ENCODE measurements around the gene DNAH8.

Gene DNAH8

GRCh38 chr6:39062014-39062740, 347.1 kb downstream of the DNAH8 start:
- no peak for DNase-seq (ENCODE audit: extremely low read depth in 1 of 2, low read depth in 1 of 2)

GRCh38 chr6:39063526-39063925, 348.4 kb downstream of the DNAH8 start:
- no peak for DNase-seq (ENCODE audit: extremely low read depth in 1 of 2, low read depth in 1 of 2)

GRCh38 chr6:39065561-39065960, 350.4 kb downstream of the DNAH8 start:
- DNase-seq (ENCODE audit: extremely low read depth in 1 of 2, low read depth in 1 of 2) = no peak

GRCh38 chr6:39068391-39068790, 353.3 kb downstream of the DNAH8 start:
- no peak for DNase-seq (ENCODE audit: extremely low read depth in 1 of 2, low read depth in 1 of 2)

- no peak for DNase-seq (ENCODE audit: extremely low read depth in 1 of 2, low read depth in 1 of 2)
Measured at GRCh38 chr6:39072830-39073229, 357.7 kb downstream of the DNAH8 start.

GRCh38 chr6:39073471-39074355, 358.6 kb downstream of the DNAH8 start:
- DNase-seq (ENCODE audit: extremely low read depth in 1 of 2, low read depth in 1 of 2) = no peak

GRCh38 chr6:39074486-39074885, 359.4 kb downstream of the DNAH8 start:
- DNase-seq (ENCODE audit: extremely low read depth in 1 of 2, low read depth in 1 of 2) = no peak

GRCh38 chr6:39075010-39075686, 360.0 kb downstream of the DNAH8 start:
- no peak for DNase-seq (ENCODE audit: extremely low read depth in 1 of 2, low read depth in 1 of 2)

- DNase-seq (ENCODE audit: extremely low read depth in 1 of 2, low read depth in 1 of 2) = no peak
Measured at GRCh38 chr6:39075807-39076622, 360.9 kb downstream of the DNAH8 start.

- no peak for DNase-seq (ENCODE audit: extremely low read depth in 1 of 2, low read depth in 1 of 2)
Measured at GRCh38 chr6:39076623-39077535, 361.8 kb downstream of the DNAH8 start.

GRCh38 chr6:39077882-39078594, 362.9 kb downstream of the DNAH8 start:
- DNase-seq (ENCODE audit: extremely low read depth in 1 of 2, low read depth in 1 of 2) = no peak

GRCh38 chr6:39078695-39079094, 363.6 kb downstream of the DNAH8 start:
- no peak for DNase-seq (ENCODE audit: extremely low read depth in 1 of 2, low read depth in 1 of 2)

GRCh38 chr6:39079197-39080125, 364.4 kb downstream of the DNAH8 start:
- DNase-seq (ENCODE audit: extremely low read depth in 1 of 2, low read depth in 1 of 2) = no peak

All from activated CD8-positive, alpha-beta memory T cell treated with anti-CD3 and anti-CD28 coated beads for 1 hour (primary cell).